Measurements from ENCODE around the gene KIF20B.
"Not testable (repeated sequence)": the region's sequence is repeated elsewhere in the genome, so short reads cannot be mapped to it uniquely, and the experiment has no call there.

The KIF20B gene

DNA sequence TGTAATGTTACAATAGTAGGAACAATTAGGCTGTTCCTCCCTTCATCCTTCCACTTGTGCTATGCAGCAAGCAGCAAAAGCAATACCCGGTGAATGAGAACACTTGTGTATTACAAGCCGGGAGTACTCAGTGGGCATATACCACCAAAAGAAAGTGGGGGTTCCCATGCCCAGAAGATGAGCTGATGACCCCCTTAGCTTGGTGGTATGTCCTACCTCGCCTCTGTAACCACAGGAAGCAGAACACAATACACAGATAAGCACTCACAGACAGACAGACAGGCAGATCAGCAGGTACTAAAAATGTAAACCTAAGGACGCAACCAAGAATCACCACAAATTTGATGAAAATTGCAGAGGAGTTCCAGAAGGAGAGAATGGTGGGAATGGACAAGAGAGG lies 15.5 kb upstream of the KIF20B start:
- no peak for DNase-seq (ENCODE audit: low spot score)

GRCh38 chr10:89690027-89690426 lies 11.4 kb upstream of the KIF20B start:
- DNase-seq (ENCODE audit: low spot score), result no peak

GRCh38 chr10:89692416-89692815 lies 9.0 kb upstream of the KIF20B start:
- no peak for DNase-seq (ENCODE audit: low spot score)

DNA sequence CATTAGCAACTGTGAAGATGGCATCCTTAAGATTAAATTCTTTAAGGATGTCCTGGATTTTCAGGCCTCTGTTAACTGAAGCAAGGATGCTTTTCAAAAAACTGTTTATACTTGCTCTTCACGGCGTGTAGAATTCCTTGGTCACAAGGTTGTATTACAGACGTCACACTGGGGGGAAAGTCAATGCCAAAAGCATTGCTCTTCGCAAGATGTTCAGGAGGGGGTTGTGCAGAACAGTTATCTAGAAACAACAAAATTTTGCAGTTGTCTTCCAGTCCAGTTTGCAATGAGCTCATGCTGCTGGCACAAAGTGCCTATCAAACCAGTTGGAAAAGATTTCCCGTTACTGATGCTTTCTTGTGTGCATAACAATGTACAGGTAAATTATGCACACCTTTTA lies 8.2 kb upstream of the KIF20B start:
- DNase-seq (ENCODE audit: low spot score), result no peak

- no peak for DNase-seq (ENCODE audit: low spot score)
Observed at GRCh38 chr10:89695307-89695706, 6.1 kb upstream of the KIF20B start.

DNA sequence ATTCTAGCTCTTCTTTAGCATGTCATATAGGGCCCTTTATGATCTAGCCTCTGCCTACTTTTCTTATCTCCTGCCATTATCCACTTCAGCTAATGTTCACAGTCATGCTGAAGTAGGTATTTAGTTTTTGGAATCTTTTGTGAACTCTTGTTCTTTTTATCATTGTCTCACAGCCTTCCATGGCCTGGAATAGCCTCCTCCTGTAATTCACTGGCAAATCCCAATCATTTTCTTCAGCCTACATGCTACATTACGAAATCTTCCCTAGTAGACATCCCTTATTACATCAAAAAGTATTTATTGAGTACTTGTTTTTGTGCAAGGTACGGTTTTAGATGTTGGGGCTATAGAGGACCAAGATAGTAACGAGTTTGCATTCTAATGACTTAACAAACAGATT lies 3.4 kb upstream of the KIF20B start:
- DNase-seq (ENCODE audit: low spot score), result no peak

GRCh38 chr10:89699581-89700064 lies 1.8 kb upstream of the KIF20B start:
- DNase-seq (ENCODE audit: low spot score), result peak; percentile 6

GRCh38 chr10:89700923-89701241 lies 508 bp upstream of the KIF20B start:
- no peak for DNase-seq (ENCODE audit: low spot score)

DNA sequence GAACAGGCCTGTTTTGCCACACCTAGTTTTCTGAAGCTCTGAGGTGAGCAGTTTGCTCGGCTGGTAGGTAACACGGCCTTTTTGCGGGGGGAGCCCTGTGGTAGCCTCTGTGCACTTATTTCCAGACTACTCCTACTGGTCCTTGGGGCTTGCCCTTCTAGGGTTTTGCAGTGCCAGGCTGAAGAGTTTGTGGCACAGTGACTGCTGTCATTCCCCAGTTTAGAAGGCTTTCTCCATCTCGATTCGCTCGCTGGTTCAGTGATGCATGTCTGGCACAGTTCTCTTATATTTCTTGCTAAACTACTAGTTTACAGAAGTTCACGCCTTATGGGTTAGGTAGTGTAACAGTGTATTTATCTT lies 711 bp downstream of the KIF20B start:
- DNase-seq (ENCODE audit: low spot score), result peak; percentile 8

GRCh38 chr10:89705466-89705865 lies 4.1 kb downstream of the KIF20B start:
- DNase-seq (ENCODE audit: low spot score), result no peak

DNA sequence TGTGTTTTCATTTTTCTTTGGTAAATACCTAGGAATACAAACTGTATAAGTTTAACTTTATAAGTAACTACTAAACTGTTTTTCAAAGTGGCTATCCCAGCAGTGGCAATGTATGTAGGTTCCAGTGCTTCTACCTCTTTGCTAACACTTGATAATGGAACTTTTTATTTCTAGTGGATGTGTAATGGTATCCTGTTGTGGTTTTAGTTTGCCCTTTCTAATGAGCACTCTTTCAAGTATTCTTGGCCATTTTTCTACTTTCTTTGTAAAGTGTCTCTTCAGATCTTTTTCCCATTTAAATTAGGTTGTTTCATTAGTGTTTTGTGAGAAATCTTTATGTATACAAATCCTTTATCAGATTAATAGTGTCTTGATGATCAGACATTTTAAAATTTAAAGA lies 4.6 kb downstream of the KIF20B start:
- DNase-seq (ENCODE audit: low spot score), result peak; percentile 8

GRCh38 chr10:89707372-89707771 lies 6.0 kb downstream of the KIF20B start:
- DNase-seq (ENCODE audit: low spot score), result no peak

GRCh38 chr10:89710753-89711152 lies 9.4 kb downstream of the KIF20B start:
- DNase-seq (ENCODE audit: low spot score), result no peak

GRCh38 chr10:89734616-89735015 lies 33.2 kb downstream of the KIF20B start:
- DNase-seq (ENCODE audit: low spot score), result no peak

- DNase-seq (ENCODE audit: low spot score), result no peak
Observed at GRCh38 chr10:89738551-89739209, 37.3 kb downstream of the KIF20B start.

GRCh38 chr10:89741126-89741762 lies 39.9 kb downstream of the KIF20B start:
- no peak for DNase-seq (ENCODE audit: low spot score)

DNA sequence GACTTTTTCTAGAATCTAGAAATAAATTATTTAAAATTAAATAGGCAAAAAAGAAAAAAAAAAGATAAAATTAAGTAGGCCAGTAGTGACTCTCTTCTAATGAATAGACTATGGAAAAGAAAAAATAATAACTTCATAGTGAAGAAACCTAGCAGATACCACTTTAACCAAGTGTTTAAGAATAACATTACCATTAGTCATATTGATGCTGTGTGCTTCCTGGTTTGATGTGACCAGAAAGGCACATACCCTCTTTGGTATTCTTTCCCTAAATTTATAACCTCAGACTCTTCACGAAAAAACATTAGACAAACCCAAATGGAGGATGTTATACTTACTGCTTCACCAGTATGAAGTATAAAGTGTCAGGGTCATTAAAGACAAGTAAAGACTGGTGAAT lies 42.6 kb downstream of the KIF20B start:
- DNase-seq (ENCODE audit: low spot score), result peak; percentile 30

DNA sequence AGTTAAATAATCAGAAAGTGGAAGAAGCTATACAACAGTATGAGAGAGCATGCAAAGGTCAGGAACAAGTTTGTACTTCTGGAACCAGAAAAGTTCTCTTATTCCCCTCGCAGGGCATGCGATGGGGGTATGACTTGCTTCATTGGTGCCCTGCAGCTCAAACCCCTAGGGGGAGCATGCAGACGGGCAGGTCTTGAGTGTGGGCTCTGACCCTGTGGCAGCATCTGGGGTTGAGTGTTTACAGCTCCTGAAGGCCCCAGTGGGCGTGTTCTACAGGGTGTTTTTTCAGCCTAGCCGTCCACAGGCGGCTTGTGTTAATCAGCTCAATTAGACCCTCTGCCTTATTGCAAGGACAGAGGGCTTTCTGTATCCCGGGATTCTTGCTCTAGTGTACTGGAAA lies 44.5 kb downstream of the KIF20B start:
- no peak for DNase-seq (ENCODE audit: low spot score)

GRCh38 chr10:89750441-89750840 lies 49.1 kb downstream of the KIF20B start:
- DNase-seq (ENCODE audit: low spot score), result no peak

DNA sequence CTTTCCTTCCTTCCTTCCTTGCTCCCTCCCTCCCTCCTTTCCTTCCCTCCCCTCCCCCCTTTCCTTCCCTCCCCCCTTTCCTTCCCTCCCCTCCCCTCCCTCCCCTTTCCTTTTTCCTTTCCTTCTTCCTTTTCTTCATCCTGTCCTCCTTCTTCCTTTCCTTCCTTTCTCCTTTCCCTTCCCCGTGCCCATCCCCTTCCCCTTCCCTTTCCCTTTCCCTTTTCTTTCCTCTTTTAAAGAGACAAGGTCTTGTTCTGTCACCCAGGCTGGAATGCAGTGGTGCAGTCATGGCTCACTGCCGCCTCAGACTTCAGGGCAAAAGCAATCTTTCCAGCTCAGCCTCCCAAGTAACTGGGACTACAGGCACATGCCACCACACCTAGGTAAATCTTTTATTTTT lies 54.0 kb downstream of the KIF20B start:
- DNase-seq (ENCODE audit: low spot score), result no peak

- DNase-seq (ENCODE audit: low spot score), result no peak
Observed at GRCh38 chr10:89759531-89759930, 58.1 kb downstream of the KIF20B start.

GRCh38 chr10:89763671-89764070 lies 62.3 kb downstream of the KIF20B start:
- DNase-seq (ENCODE audit: low spot score), result not testable (repeated sequence)

GRCh38 chr10:89771684-89772083 lies 70.3 kb downstream of the KIF20B start:
- DNase-seq (ENCODE audit: low spot score), result no peak

- DNase-seq (ENCODE audit: low spot score), result no peak
Observed at GRCh38 chr10:89773081-89773480, 71.7 kb downstream of the KIF20B start.

All from AG20443 (cell line).